GM23248 (cell line): ENCODE measurements around the gene NEK4.

Experiments used
- EZH2 ChIP-seq: fragments of 200-600 bp; sonication (generic); IDR thresholded peaks from 2 replicates; pipeline ENCODE4 v1.6.1; 2018; ENCODE audit warnings: antibody characterized with exemption, mild to moderate bottlenecking; ENCODE audit not compliant: insufficient read depth, poor library complexity, severe bottlenecking
- EZH2phosphoT487 ChIP-seq: fragments of 200-600 bp; sonication (generic); IDR thresholded peaks from 2 replicates; pipeline ENCODE4 v1.6.1; 2018; ENCODE audit warnings: antibody characterized with exemption, moderate library complexity, mild to moderate bottlenecking, low read depth; ENCODE audit not compliant: insufficient read depth

DNA sequence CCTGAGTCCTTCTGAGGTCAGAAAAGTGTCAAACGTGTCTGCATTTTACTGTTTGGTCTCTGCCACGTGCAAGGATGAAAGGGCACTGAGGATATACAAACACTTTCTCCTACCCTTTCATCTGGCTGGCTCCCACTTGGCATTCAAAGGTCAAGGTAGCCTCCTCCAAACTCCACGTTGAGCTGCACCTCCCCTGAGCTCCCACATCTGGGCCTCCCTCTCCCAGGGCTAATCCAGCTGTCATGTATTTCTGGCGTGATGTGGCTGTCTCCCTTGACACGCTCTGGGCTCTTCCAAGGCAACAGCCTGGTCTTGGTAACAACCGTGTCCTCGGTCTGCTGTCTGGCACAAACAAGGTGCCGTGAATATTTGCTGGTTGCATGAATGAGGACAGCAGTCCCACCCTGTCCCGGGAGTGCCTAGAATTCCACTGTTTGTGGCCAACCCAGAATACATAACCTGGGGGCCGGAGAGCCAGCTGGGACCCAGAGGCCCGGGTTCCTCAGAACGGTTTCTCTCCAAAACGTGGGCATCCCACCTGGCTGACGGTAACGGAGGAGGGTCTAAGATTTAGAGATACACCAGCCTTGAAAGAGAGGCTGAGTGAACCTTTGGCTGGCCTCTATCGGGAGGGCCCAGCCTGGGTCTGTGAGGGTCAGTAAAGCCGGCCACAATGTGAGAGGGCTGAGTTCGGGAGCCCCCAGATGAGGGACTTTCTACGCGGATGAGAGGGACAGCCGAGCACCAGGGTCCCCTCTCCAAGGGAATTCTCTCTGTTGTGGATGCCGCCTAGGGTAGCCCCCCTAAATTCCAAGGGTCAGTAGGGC lies 65.9 kb downstream of the NEK4 start:
- TF ChIP-seq EZH2phosphoT487: no peak
- TF ChIP-seq EZH2: no peak
